ENCODE data around the gene FAM117A.

Gene FAM117A

DNA sequence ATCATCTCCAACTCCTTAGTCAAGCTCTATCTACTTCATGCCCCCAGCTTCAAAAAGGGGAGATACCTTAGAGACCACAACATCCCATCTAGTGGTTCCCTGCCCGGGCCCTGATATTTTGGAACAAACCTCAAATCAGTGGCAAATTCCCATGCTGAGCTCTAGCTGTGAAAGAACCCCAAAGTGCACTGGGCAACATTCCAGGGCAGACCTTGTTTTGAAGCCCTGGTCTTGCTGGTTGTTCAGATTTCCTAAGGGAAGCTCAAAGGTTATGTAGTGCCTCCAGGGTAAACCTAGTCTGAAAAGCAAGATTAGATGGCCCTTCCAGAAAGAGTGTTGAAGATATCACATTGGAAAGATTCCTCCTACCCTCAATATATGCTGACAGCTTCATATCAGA lies 16.3 kb downstream of the FAM117A start:
- H3K27me3 ChIP-seq (ENCODE audit: control insufficient read depth, insufficient read depth, low read length): no peaks in the 10 kb centered on the region
- H3K9ac ChIP-seq (ENCODE audit: low read depth, low read length): no peak overlapping the region
- H3K4me1 ChIP-seq (ENCODE audit: control insufficient read depth, insufficient read depth, low read length): no peaks in the 10 kb centered on the region
- no peak overlapping the region for H3K4me3 ChIP-seq (ENCODE audit: low read depth, low read length)
- H3K9me3 ChIP-seq (ENCODE audit: control insufficient read depth, insufficient read depth, low read length): no peaks in the 10 kb centered on the region
- no peaks in the 10 kb centered on the region for H3K36me3 ChIP-seq (ENCODE audit: control insufficient read depth, insufficient read depth, low read length)

DNA sequence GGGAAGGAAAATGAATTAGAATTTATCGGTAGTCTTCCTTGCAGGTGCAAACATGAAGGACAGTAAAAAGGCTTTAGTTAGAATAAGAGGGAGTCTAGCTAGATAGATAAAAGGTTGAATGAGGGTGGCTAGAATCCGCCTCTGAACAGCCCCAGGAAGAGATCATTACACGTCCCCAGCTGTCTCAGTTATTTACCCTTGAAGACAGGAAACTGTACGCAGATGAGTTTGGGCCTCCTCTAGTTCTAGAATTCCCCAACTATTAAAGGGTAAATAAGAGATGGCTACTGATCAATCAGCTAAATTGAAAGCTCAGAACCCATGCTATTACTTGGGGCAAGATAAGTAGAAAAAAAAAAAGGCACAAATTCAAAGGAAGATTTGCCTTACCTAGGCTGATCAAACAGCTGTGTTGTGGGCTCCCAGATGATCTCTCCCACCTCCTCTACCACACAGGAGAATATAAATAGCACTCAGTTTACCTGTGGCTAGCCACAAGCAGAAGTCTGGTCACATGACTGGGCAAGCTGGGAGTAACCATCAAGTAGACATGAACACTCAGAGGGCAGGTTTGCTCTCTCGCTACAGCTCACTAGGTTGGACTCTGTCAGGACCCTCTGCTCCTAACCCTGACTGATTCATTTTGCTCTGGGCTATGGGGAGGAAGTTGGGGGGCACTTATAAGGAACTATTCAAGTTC lies 17.0 kb downstream of the FAM117A start:
- Histone ChIP-seq H3K9ac (ENCODE audit: low read depth, low read length) (no peak overlapping the region), H3K4me1 (ENCODE audit: control insufficient read depth, insufficient read depth, low read length) (no peaks in the 10 kb centered on the region), H3K4me3 (ENCODE audit: low read depth, low read length) (no peak overlapping the region), H3K36me3 (ENCODE audit: control insufficient read depth, insufficient read depth, low read length) (no peaks in the 10 kb centered on the region), H3K9me3 (ENCODE audit: control insufficient read depth, insufficient read depth, low read length) (no peaks in the 10 kb centered on the region), H3K27me3 (ENCODE audit: control insufficient read depth, insufficient read depth, low read length) (no peaks in the 10 kb centered on the region)

GRCh38 chr17:49745175-49746139 lies 18.5 kb downstream of the FAM117A start:
- Histone ChIP-seq H3K4me1 (ENCODE audit: control insufficient read depth, insufficient read depth, low read length) (no peaks in the 10 kb centered on the region), H3K4me3 (ENCODE audit: low read depth, low read length) (no peak overlapping the region), H3K9ac (ENCODE audit: low read depth, low read length) (no peak overlapping the region), H3K9me3 (ENCODE audit: control insufficient read depth, insufficient read depth, low read length) (no peaks in the 10 kb centered on the region), H3K36me3 (ENCODE audit: control insufficient read depth, insufficient read depth, low read length) (no peaks in the 10 kb centered on the region), H3K27me3 (ENCODE audit: control insufficient read depth, insufficient read depth, low read length) (no peaks in the 10 kb centered on the region)

DNA sequence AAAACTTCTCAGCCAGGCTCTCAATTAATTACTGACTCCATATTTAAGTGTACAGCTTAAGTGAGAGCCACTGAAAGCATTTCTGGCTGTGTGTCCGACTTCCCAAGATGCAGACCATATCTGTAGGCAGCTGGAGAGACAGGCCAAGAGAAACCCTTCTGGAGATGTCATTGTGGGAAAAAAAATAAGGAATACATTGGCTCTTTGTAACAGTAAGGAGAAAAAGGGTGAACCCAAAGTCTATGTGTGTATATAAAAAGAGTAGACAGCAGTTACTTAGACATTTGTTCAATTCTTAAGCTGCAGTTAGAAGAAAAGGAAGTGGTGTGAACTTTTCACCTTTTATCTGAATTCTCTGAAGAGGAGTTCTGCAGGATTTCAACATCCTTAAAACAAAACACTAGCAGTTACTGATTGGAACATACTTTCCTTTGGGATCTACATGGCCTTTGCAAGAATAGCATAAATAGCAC lies 21.7 kb downstream of the FAM117A start:
- Histone ChIP-seq H3K36me3 (ENCODE audit: control insufficient read depth, insufficient read depth, low read length) (no peaks in the 10 kb centered on the region), H3K9ac (ENCODE audit: low read depth, low read length) (peak overlapping the region; percentile 24)

DNA sequence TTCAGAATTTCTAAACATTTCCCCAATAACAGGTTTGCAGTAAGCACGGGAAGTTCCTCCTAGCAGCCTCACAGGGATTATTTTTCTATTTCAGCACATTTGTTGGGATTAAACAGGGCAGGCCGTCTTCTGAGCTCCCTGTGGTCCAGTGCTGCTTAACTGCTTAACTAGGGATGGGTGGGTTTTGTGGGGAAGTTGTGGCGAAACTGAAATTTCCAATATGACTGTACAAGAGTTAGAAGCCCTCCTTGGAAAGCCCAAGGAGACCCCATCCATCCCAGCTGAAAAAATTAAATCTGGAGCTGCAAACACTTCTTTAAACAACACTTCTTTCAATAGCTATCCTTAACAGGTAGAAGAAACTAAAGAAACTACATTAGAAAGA lies 22.2 kb downstream of the FAM117A start:
- Histone ChIP-seq H3K9ac (ENCODE audit: low read depth, low read length) (no peak overlapping the region), H3K9me3 (ENCODE audit: control insufficient read depth, insufficient read depth, low read length) (no peaks in the 10 kb centered on the region), H3K4me1 (ENCODE audit: control insufficient read depth, insufficient read depth, low read length) (no peaks in the 10 kb centered on the region), H3K4me3 (ENCODE audit: low read depth, low read length) (no peak overlapping the region), H3K36me3 (ENCODE audit: control insufficient read depth, insufficient read depth, low read length) (no peaks in the 10 kb centered on the region), H3K27me3 (ENCODE audit: control insufficient read depth, insufficient read depth, low read length) (no peaks in the 10 kb centered on the region)

More for the DNA sequence above, 21.7 kb downstream of the FAM117A start:
- no peaks in the 10 kb centered on the region for H3K9me3 ChIP-seq (ENCODE audit: control insufficient read depth, insufficient read depth, low read length)
- H3K27me3 ChIP-seq (ENCODE audit: control insufficient read depth, insufficient read depth, low read length): no peaks in the 10 kb centered on the region
- no peaks in the 10 kb centered on the region for H3K4me1 ChIP-seq (ENCODE audit: control insufficient read depth, insufficient read depth, low read length)
- no peak overlapping the region for H3K4me3 ChIP-seq (ENCODE audit: low read depth, low read length)

- H3K4me3 ChIP-seq (ENCODE audit: low read depth, low read length): no peak overlapping the region
- no peaks in the 10 kb centered on the region for H3K27me3 ChIP-seq (ENCODE audit: control insufficient read depth, insufficient read depth, low read length)
- H3K9me3 ChIP-seq (ENCODE audit: control insufficient read depth, insufficient read depth, low read length): no peaks in the 10 kb centered on the region
- no peaks in the 10 kb centered on the region for H3K36me3 ChIP-seq (ENCODE audit: control insufficient read depth, insufficient read depth, low read length)
- no peak overlapping the region for H3K9ac ChIP-seq (ENCODE audit: low read depth, low read length)
- no peaks in the 10 kb centered on the region for H3K4me1 ChIP-seq (ENCODE audit: control insufficient read depth, insufficient read depth, low read length)
Measured at GRCh38 chr17:49741009-49741691, 22.8 kb downstream of the FAM117A start.

GRCh38 chr17:49739641-49740271 lies 24.2 kb downstream of the FAM117A start:
- Histone ChIP-seq H3K4me3 (ENCODE audit: low read depth, low read length) (no peak overlapping the region), H3K9me3 (ENCODE audit: control insufficient read depth, insufficient read depth, low read length) (no peaks in the 10 kb centered on the region), H3K9ac (ENCODE audit: low read depth, low read length) (no peak overlapping the region), H3K27me3 (ENCODE audit: control insufficient read depth, insufficient read depth, low read length) (no peaks in the 10 kb centered on the region), H3K4me1 (ENCODE audit: control insufficient read depth, insufficient read depth, low read length) (no peaks in the 10 kb centered on the region), H3K36me3 (ENCODE audit: control insufficient read depth, insufficient read depth, low read length) (no peaks in the 10 kb centered on the region)

GRCh38 chr17:49738456-49739163 lies 25.3 kb downstream of the FAM117A start:
- no peaks in the 10 kb centered on the region for H3K9me3 ChIP-seq (ENCODE audit: control insufficient read depth, insufficient read depth, low read length)
- no peaks in the 10 kb centered on the region for H3K36me3 ChIP-seq (ENCODE audit: control insufficient read depth, insufficient read depth, low read length)
- H3K4me3 ChIP-seq (ENCODE audit: low read depth, low read length): no peak overlapping the region
- no peak overlapping the region for H3K9ac ChIP-seq (ENCODE audit: low read depth, low read length)
- H3K4me1 ChIP-seq (ENCODE audit: control insufficient read depth, insufficient read depth, low read length): no peaks in the 10 kb centered on the region
- no peaks in the 10 kb centered on the region for H3K27me3 ChIP-seq (ENCODE audit: control insufficient read depth, insufficient read depth, low read length)

- Histone ChIP-seq H3K4me3 (ENCODE audit: low read depth, low read length) (no peak overlapping the region), H3K9ac (ENCODE audit: low read depth, low read length) (no peak overlapping the region), H3K9me3 (ENCODE audit: control insufficient read depth, insufficient read depth, low read length) (no peaks in the 10 kb centered on the region), H3K27me3 (ENCODE audit: control insufficient read depth, insufficient read depth, low read length) (no peaks in the 10 kb centered on the region), H3K36me3 (ENCODE audit: control insufficient read depth, insufficient read depth, low read length) (no peaks in the 10 kb centered on the region), H3K4me1 (ENCODE audit: control insufficient read depth, insufficient read depth, low read length) (no peaks in the 10 kb centered on the region)
Measured at GRCh38 chr17:49734515-49735490, 29.1 kb downstream of the FAM117A start.

- Histone ChIP-seq H3K9ac (ENCODE audit: low read depth, low read length) (no peak overlapping the region), H3K4me1 (ENCODE audit: control insufficient read depth, insufficient read depth, low read length) (no peaks in the 10 kb centered on the region), H3K36me3 (ENCODE audit: control insufficient read depth, insufficient read depth, low read length) (no peaks in the 10 kb centered on the region), H3K4me3 (ENCODE audit: low read depth, low read length) (no peak overlapping the region), H3K9me3 (ENCODE audit: control insufficient read depth, insufficient read depth, low read length) (no peaks in the 10 kb centered on the region), H3K27me3 (ENCODE audit: control insufficient read depth, insufficient read depth, low read length) (no peaks in the 10 kb centered on the region)
Measured at GRCh38 chr17:49731435-49731831, 32.5 kb downstream of the FAM117A start.
